Right lobe of liver (tissue), 4 donors: ENCODE data around the gene NABP2.

Source experiments
- POLR2A ChIP-seq: fragments of 450-650 bp; IDR thresholded peaks from one replicate; pipeline ENCODE4 v1.6.1; 2017; ENCODE audit warnings: antibody characterized with exemption, mild to moderate bottlenecking
- TF ChIP-seq, protein P1 (sequence below), 4 donors: fragments of 200-600 bp in 3 of 4; fragments of 450-650 bp in 1 of 4; IDR thresholded peaks; one replicate each; pipeline versions ENCODE4 v1.5.1 to v1.8.0; 2016 to 2022; ENCODE audit warnings: antibody characterized with exemption in 4 of 4, mild to moderate bottlenecking in 2 of 4
- donor health status: DM: no; HTN: no; CAD: no.
- donor health status: DM: no; HTN: no; CAD: no.
- donor health status: DM: no; HTN: yes; CAD: no.

DNA sequence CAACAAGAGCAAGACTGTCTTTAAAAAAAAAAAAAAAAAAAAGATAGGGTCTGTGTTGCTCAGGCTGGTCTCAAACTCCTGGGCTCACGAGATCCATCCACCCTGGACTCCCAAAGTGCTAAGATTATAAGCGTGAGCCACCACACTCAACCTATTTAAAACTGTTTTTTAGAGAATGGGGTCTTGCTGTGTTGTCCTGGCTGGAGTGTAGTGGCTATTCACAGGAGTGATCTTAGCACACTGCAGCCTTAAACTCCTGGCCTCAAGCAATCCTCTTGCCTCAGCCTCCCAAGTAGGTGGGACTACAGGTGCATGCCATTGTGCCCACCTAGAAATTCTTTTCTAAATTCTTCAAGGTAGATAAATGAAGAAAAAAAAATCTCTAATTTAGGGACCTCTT lies 50.2 kb downstream of the NABP2 start:
- no peak for TF ChIP-seq POLR2A
- TF ChIP-seq, protein P1, sequence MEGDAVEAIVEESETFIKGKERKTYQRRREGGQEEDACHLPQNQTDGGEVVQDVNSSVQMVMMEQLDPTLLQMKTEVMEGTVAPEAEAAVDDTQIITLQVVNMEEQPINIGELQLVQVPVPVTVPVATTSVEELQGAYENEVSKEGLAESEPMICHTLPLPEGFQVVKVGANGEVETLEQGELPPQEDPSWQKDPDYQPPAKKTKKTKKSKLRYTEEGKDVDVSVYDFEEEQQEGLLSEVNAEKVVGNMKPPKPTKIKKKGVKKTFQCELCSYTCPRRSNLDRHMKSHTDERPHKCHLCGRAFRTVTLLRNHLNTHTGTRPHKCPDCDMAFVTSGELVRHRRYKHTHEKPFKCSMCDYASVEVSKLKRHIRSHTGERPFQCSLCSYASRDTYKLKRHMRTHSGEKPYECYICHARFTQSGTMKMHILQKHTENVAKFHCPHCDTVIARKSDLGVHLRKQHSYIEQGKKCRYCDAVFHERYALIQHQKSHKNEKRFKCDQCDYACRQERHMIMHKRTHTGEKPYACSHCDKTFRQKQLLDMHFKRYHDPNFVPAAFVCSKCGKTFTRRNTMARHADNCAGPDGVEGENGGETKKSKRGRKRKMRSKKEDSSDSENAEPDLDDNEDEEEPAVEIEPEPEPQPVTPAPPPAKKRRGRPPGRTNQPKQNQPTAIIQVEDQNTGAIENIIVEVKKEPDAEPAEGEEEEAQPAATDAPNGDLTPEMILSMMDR (IDR thresholded peaks at IDR 0.05), result no peak
